G401 (cell line): ENCODE measurements around the gene POM121C. TPM values are rescaled to one million over a fixed set of nuclear protein-coding genes. Genes with fewer than 3 reads are reported as not detected.
"Not testable (repeated sequence)": the region's sequence is repeated elsewhere in the genome, so short reads cannot be mapped to it uniquely, and the experiment has no call there.

Experiments used
- DNase-seq: peaks from one replicate; pipeline ENCODE4 v3.0.0-alpha.2; 2015; ENCODE audit warnings: low spot score
- in situ Hi-C: cut with HindIII; loops from 2 replicates; pipeline ENCODE4 v1.10.0; 2016; ENCODE audit warnings: low sequenced_read_pairs, mixed read lengths
- total RNA-seq: library from RNA; depleted of rRNA; stranded (reverse); fragments of >200 nt; shearing (Covaris generic); gene quantifications from 2 replicates; pipeline ENCODE4 v1.2.3, GENCODE V29; 2014; rRNA removed

Gene POM121C
- total RNA-seq, 1 experiment from 2014 or later, result 3.5 TPM

DNA sequence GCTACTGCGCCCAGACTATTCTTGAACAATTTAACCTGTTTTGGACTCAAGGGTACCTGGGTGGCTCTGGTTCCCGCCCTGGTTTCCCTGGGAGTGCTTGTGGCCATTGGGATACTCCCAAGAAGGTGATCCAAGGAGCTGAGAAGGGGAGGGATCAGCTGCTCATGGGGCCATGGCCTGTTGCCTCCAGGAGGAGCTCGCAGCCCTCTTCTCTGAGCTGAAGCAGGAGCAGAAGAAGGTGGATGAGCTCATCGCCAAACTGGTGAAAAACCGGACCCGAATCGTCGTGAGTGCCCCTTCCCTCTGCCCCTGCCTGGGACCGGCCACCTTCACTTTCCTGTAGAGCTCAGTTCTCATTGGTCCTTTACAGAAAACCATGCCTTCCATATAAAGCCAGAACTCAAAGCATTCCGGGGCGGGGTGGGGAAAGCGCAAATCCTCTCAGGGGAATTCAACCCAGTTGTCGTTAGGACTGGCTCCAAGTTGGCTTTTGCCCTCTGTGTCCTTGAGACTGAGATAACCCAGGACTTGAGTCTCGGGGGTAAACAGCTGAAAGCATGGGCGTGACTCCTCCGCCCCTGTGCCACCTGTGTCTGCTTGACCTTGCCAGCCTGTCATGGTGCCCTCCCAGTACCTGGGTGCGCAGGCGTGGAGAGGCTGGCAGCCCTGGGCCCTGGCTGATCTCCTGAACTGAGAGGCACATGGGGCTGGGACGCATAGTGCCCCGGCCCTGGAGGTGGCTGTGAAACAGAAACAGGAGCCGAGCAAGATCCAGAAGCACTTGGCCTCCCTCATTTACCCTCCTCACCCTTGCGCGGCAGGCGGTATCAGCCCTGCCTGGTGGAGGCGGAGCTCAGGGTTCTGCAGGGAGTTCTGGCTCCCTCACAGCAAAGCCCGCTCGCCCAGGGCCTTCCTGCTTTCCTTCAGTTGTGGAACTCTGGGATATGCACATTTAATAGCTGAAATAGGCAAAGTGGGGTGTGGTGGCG is 82.3 kb downstream of the POM121C start:
- DNase-seq, in situ Hi-C loops: not testable (repeated sequence)

DNA sequence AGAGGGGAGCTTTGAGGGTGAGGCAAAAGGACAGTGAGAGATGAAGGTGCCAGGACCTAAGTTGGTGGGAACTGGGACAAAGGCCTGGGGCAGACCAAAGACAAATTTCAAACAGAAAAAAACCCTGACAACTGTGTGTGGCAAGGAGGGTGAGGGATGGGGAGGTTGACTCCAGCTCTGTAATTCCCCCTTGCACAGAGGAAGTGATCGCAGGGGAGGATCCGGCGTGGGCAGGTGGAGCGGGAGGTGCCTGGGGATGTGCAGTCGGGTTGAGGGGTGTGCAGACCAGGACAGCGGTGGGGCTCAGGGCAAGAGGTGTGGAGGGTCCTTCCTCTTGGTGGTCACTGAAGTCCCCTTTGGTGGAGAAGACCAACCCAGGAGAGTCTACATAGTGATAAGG is 85.5 kb downstream of the POM121C start:
- in situ Hi-C loops, result not testable (repeated sequence)

DNA sequence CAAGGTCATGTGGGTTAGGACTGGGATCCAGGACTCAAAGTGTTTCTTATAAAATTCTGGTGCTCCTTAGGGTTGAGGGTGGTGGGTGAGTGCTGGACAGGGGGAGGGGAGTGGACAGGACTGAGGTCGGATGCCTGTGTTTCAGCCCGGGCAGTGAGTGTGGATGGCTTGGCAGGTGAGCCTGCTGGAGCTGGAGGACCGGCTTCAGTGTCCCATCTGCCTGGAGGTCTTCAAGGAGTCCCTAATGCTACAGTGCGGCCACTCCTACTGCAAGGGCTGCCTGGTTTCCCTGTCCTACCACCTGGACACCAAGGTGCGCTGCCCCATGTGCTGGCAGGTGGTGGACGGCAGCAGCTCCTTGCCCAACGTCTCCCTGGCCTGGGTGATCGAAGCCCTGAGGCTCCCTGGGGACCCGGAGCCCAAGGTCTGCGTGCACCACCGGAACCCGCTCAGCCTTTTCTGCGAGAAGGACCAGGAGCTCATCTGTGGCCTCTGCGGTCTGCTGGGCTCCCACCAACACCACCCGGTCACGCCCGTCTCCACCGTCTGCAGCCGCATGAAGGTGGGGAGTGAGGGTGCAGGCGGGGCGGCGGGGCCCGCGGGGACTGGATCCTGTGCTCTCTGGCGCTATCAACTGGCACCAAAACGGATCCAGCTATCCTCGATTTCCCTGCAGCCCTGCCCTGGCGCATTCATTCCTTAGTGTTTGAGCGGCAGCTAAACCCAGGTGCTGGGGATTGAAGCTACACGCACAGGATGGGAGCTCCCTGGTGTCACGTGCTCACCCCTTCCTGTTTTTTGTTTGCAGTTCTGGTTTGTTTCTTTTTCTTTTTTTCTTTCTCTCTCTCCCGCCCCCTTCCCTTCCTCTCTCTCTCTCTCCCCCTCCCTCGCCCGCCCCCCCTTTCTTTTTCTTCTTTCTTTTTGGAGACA is 87.1 kb downstream of the POM121C start:
- in situ Hi-C loops, DNase-seq: not testable (repeated sequence)

More for the DNA sequence above, 85.5 kb downstream of the POM121C start:
- not testable (repeated sequence) for DNase-seq

DNA sequence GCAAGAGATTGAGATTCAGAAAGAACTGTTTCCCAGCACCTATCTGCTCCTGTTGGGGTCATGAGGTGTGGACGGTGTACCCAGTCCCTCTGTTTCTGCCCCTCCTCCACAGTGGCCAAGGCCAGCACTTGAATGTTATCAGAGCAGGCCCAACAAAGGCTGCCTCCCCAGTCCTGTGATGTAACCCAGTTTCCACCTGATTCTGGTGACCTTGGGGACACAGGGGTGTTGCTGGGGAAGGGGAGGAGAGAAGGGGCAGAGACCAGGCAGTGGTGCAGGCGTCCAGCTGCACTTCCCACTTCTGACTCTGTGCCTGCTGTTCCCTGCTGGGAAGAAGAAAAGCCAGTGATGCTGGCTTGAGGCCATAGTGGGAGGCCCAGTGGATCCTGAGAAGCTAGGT is 88.2 kb downstream of the POM121C start:
- DNase-seq, in situ Hi-C loops: not testable (repeated sequence)

DNA sequence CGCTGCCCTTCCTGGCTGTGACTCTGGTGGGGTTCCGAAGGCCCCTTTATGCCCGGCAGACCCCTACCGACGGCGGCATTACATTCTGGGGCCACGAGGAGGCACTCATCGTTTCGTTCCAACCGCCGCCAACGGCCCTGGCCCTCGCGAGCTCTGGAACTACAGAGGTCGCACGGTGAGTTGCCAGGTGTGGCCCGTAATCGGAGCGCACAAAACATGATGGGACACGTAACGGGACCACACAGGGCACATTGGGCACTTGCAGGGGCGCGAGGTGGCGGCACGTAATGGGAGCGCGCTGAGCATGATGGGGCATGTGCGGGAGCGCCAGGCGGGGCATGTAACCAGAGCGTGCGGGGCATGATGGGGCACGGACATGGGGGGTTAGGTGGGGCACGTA is 90.8 kb downstream of the POM121C start, which contains the start of gene TRIM73:
TSS of gene TRIM73 (plus strand) at position 301 of the 400 bp plus-strand sequence. CDS start 3,305 bp downstream, outside the sequence.
- in situ Hi-C loops, DNase-seq: not testable (repeated sequence)

DNA sequence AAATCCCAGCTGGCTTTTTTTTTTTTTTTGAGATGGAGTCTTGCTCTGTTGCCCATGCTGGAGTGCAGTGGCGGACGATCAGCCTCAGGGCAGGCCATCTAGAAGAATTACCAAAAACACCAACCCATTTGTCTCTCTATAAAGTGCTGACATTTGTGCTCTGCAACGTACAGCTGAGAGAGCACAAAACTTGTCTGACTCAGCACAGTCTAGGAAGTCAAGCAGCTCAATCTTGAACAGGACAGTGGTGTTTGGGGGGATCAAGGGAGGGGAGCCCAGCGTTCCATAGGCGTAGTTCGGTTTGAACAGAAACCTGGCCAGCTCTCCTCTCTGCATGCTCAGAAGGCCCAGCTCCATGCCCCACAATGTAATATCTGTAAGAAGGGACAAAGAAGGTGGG is 92.9 kb downstream of the POM121C start:
- in situ Hi-C loops, result not testable (repeated sequence)

DNA sequence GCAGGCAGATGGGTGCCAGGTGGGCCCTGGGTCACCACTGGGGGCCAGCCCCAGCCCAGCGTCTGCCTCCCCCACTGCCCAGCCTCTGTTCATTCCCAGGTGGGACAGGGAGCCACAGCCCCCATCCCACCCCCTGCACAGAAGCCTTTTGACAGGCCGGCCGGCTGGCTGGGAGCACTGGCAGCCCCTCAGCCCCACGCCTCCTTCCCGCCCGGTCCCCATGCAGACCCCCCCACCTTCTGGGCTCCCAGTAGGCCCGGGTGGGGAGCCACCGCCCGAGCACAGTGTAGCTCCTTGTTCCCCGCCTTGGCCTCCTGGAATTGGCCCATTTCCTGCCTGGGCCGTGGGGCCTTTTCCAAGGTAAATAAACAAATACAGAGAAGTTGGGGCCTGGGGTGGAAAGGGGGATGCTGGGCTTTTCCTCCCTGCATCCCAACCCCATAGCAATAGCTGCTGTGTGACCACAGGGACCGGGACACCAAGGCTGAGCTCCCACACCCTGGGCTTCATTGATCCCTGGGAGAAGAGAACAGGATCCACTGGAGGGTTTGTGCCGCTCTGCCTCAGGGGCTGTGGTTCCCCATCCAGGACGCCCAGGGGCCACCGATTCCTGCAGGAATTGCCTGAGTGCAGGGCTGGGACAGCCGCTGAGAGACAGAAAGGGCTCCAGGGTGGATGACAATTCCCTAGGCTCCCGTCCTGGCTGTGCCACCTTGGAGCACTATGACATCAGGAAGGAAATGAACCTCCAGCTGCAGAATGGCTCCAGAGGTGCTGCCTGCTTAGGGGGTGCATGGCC is 111.4 kb downstream of the POM121C start:
- DNase-seq, in situ Hi-C loops: not testable (repeated sequence)

More for the DNA sequence above, 92.9 kb downstream of the POM121C start:
- DNase-seq, result not testable (repeated sequence)

DNA sequence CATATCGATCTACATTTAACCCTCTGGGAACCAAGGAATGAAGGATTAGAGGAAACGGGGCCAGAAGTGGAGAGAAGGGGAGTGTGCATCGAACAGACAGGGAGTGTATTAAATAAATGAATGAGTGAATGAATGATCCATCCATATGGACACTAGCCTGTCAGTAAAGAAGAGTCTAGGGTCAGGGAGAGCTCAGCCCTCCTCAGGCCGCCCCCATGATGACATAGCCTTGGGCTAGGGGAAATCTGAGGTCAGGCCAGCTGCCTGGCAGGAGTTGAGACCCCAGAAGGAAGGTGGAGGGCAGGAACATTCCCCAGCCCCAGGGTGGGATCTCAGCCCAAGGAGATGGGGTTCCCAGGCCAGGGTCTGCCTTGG is 112.0 kb downstream of the POM121C start:
- in situ Hi-C loops, DNase-seq: not testable (repeated sequence)

DNA sequence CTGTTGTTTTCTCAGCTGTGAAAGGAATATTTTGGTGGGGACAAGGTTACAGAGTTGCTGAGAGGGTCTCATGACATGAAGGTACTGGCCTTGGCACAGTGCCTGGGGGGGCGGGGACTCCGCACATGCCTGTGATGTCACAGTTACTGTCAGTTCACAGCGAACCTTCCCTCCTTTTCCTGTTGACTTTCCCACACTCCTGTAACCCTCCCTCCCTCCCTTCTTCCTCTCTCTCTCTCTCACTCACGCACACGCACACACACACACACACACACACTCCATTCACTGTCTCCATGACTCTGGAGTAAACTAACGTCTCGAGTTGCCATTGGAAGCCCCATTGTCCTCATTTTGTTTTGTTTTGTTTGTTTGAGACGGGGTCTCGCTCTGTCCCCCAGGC is 118.8 kb downstream of the POM121C start:
- DNase-seq, in situ Hi-C loops: not testable (repeated sequence)

Other genes with a start within 250 kb of the POM121C start
- gene TRIM73, start 90.7 kb downstream of the POM121C start, total RNA-seq, result 0.20 TPM in 1 of 2 replicates, not detected in the other
- gene SPDYE5, start 6.0 kb upstream of the POM121C start, total RNA-seq, result not detected in 2 replicates